BJ (cell line): ENCODE data around the gene RFTN1. TPM values are rescaled to one million over a fixed set of nuclear protein-coding genes. Genes with fewer than 3 reads are reported as not detected.

ENCODE experiments used
- CTCF ChIA-PET: fragments of 350-600 bp; formaldehyde crosslinking; extraction: SDS; loops from one replicate; lab custom pipeline; 2021; ENCODE audit warnings: antibody characterized with exemption, inconsistent platforms; lab: Yijun Ruan, JAX
- POLR2A ChIA-PET: fragments of 300-600 bp; sonication (Branson Sonifier 250); formaldehyde crosslinking; extraction: SDS; loops from one replicate; lab custom pipeline; 2021; ENCODE audit warnings: antibody characterized with exemption; lab: Charles Lee
- DNase-seq: peaks from one replicate; pipeline ENCODE4 v3.0.0-alpha.2; 2011; ENCODE audit warnings: low read depth
- H3K27me3 ChIP-seq: 2 replicates; pipeline ENCODE4 v1.6.0; 2011; ENCODE audit warnings: low read length; ENCODE audit not compliant: control insufficient read depth, insufficient read depth
- H3K36me3 ChIP-seq: 2 replicates; pipeline ENCODE4 v1.5.1; 2011; ENCODE audit warnings: low read length; ENCODE audit not compliant: control insufficient read depth, insufficient read depth
- H3K4me3 ChIP-seq: 2 replicates; pipeline ENCODE4 v1.5.1; 2011; ENCODE audit warnings: low read depth, mild to moderate bottlenecking, control low read depth, low read length
- polyA minus RNA-seq: library from RNA; depleted of rRNA, polyadenylated mRNA; stranded (reverse); fragments of >200 nt; gene quantifications from 2 replicates; pipeline ENCODE4 v1.2.3, GENCODE V29; 2011; rRNA and poly(A)+ RNA removed
- polyA plus RNA-seq: library from polyadenylated mRNA; depleted of rRNA; stranded (reverse); fragments of >200 nt; gene quantifications from 2 replicates; pipeline ENCODE4 v1.2.3, GENCODE V29; 2011; rRNA removed
- TF ChIP-seq, protein P1 (sequence below): IDR thresholded peaks from 2 replicates; pipeline ENCODE4 v1.5.1; 2011; ENCODE audit warnings: low read depth, mild to moderate bottlenecking, control low read depth, inconsistent platforms, low read length, moderate library complexity; ENCODE audit not compliant: insufficient read depth

The RFTN1 gene
- polyA plus RNA-seq, result 42.1 and 49.0 TPM in 2 replicates
- 37.1 and 45.5 TPM in 2 replicates for polyA minus RNA-seq

GRCh38 chr3:16513141-16514020 lies at the start of gene RFTN1:
Gene RFTN1, minus strand, starts transcription at chr3:16513699. Its CDS starts 19,830 bp downstream, at chr3:16493869.
- no peak for DNase-seq
- H3K27me3 ChIP-seq, result no peaks in the 10 kb centered on the region
- H3K4me3 ChIP-seq, result peak within 1 kb of the TSS; percentile 76
- no peaks in the 10 kb centered on the region for H3K36me3 ChIP-seq
- TF ChIP-seq, protein P1, sequence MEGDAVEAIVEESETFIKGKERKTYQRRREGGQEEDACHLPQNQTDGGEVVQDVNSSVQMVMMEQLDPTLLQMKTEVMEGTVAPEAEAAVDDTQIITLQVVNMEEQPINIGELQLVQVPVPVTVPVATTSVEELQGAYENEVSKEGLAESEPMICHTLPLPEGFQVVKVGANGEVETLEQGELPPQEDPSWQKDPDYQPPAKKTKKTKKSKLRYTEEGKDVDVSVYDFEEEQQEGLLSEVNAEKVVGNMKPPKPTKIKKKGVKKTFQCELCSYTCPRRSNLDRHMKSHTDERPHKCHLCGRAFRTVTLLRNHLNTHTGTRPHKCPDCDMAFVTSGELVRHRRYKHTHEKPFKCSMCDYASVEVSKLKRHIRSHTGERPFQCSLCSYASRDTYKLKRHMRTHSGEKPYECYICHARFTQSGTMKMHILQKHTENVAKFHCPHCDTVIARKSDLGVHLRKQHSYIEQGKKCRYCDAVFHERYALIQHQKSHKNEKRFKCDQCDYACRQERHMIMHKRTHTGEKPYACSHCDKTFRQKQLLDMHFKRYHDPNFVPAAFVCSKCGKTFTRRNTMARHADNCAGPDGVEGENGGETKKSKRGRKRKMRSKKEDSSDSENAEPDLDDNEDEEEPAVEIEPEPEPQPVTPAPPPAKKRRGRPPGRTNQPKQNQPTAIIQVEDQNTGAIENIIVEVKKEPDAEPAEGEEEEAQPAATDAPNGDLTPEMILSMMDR, result peak; percentile 9; the same call in 1 of the 2 replicates
- CTCF ChIA-PET, result interaction anchor here (1.0 to 1.3 kb wide), 3 partner anchors 9 to 223 kb away, joined by 3 read pairs; no protein-coding TSS in a partner anchor
- POLR2A ChIA-PET, result interaction anchor here (1.0 kb wide), 1 partner anchor 180 kb away, joined by 4 read pairs; no protein-coding TSS in a partner anchor

DNA sequence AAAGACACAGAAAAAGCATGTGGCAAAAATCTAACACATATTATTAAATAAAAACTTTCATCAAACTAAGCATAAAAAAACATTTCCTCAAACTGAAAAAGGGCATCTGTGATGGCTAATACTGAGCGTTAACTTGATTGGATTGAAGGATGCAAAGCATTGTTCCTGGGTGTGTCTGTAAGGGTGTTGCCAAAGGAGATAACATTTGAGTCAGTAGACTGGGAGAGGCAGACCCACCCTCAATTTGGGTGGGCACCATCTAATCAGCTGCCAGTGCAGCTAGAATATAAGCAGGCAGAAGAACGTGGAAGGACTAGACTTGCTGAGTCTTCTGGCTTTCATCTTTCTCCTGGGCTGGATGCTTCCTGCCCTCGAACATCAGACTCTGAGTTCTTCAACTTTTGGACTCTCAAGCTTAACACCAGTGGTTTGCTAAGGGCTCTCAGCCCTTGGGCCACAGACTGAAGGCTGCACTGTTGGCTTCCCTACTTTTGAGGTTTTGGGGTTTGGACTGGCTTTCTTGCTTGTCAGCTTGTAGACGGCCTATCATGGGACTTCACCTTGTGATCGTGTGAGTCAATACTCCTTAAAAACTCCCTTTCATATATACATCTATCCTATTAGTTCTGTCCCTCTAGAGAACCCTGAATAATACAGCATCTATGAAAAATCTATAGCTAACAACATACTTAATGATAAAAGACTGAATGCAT lies 46.3 kb upstream of the RFTN1 start:
- DNase-seq, result no peak
- ChIA-PET CTCF (no interaction called here), POLR2A (no interaction called here)
- no peaks in the 10 kb centered on the region for H3K36me3 ChIP-seq
- peaks cover under 1% of the 10 kb centered on the region; the same call in 1 of the 2 replicates for H3K27me3 ChIP-seq
- H3K4me3 ChIP-seq, result no peak overlapping the region
- TF ChIP-seq, protein P1, result no peak

- ChIA-PET CTCF (interaction anchor here (0.9 to 4.6 kb wide), 6 partner anchors 15 to 1287 kb away, joined by 3 to 41 read pairs (median 4); partner anchors contain the start of gene OXNAD1), POLR2A (no interaction called here)
- no peak overlapping the region for H3K4me3 ChIP-seq
- TF ChIP-seq, protein P1, result no peak
- DNase-seq, result no peak
- peaks cover 8% of the 10 kb centered on the region for H3K27me3 ChIP-seq
- H3K36me3 ChIP-seq, result no peaks in the 10 kb centered on the region
These were observed 40.6 kb upstream of the RFTN1 start for GRCh38 chr3:16554126-16554525.

- TF ChIP-seq, protein P1, result no peak
- no peaks in the 10 kb centered on the region for H3K36me3 ChIP-seq
- no peak for DNase-seq
- ChIA-PET CTCF (interaction anchor here (1.6 to 4.6 kb wide), 3 partner anchors 262 to 288 kb away, joined by 5 to 41 read pairs (median 24); partner anchors contain the start of genes DPH3 and OXNAD1), POLR2A (no interaction called here)
- H3K27me3 ChIP-seq, result peaks cover 8% of the 10 kb centered on the region
- no peak overlapping the region for H3K4me3 ChIP-seq
These were observed 39.3 kb upstream of the RFTN1 start for GRCh38 chr3:16552757-16553156.
